Measurements from ENCODE around the gene TEX10. TPM values are rescaled to one million over a fixed set of nuclear protein-coding genes. Genes with fewer than 3 reads are reported as not detected.

The TEX10 gene
- total RNA-seq, 1 experiment from 2014 or later: 17.7 TPM

GRCh38 chr9:100355561-100355960, 2.8 kb upstream of the TEX10 start:
- Mint-ChIP-seq H3K9me3 (ENCODE audit: low read depth, unreplicated experiment) (no peaks in the 10 kb centered on the region), H3K36me3 (ENCODE audit: insufficient read depth, unreplicated experiment) (peaks cover 17% of the 10 kb centered on the region), H3K4me1 (ENCODE audit: low read depth, unreplicated experiment) (peaks cover 12% of the 10 kb centered on the region), H3K27ac (ENCODE audit: unreplicated experiment) (no peak overlapping the region), H3K4me3 (ENCODE audit: low read depth, unreplicated experiment) (no peak overlapping the region), H3K27me3 (ENCODE audit: unreplicated experiment) (no peaks in the 10 kb centered on the region)
- DNase-seq: no peak
- BruUV-seq (replicated peaks): no TSS peak
- CTCF ChIA-PET: no interaction called here
- intact Hi-C loops (cut with micrococcal nuclease; ENCODE audit: unreplicated experiment): loop anchor here (10.0 kb wide), 1 partner anchor 239 kb away; no protein-coding TSS in a partner anchor
- TF ChIP-seq CTCF (IDR thresholded peaks at IDR 0.05; ENCODE audit: unreplicated experiment): no peak

DNA sequence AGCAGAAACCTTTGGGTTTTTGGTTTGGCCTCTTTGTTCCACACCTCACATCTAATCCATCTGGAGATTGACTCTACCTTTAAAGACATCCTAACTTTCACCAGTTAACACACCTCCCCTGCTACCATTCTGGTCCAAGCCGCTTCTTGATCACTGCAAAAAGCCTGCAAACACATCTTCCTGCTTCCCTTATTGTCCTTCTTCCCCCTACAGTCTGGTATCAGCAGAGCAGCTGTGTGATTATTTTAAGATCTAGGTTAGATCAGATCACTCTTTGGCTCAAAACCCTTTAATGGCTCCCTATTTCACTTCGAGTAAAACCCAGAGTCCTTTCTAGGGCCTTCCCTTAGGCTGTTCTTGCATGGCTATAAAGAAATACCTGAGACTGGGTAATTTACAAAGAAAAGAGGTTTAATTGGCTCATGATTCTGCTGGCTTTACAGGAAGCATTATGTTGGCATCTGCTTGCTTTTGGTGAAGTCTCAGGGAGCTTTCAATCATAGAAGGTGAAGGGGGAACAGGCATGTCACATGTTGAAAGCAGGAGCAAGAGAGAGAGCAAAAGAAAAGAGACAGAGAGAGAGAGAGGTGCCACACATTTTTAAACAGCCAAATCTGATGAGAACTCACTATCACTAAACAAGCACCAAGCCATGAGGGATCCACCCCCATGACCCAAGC, 1.5 kb upstream of the TEX10 start:
- peaks cover 21% of the 10 kb centered on the region for H3K4me1 Mint-ChIP-seq (ENCODE audit: low read depth, unreplicated experiment)
- CTCF ChIA-PET: interaction anchor here (0.9 kb wide), 1 partner anchor 11 kb away, joined by 3 read pairs; no protein-coding TSS in a partner anchor
- intact Hi-C loops (cut with micrococcal nuclease; ENCODE audit: unreplicated experiment): loop anchor here (5.0 to 10.0 kb wide), 3 partner anchors 58 to 241 kb away; partner anchors contain the start of gene MSANTD3
- H3K27me3 Mint-ChIP-seq (ENCODE audit: unreplicated experiment): no peaks in the 10 kb centered on the region
- no peak overlapping the region for H3K27ac Mint-ChIP-seq (ENCODE audit: unreplicated experiment)
- no TSS peak for BruUV-seq (replicated peaks)
- TF ChIP-seq CTCF (IDR thresholded peaks at IDR 0.05; ENCODE audit: unreplicated experiment): no peak
- no peak overlapping the region for H3K4me3 Mint-ChIP-seq (ENCODE audit: low read depth, unreplicated experiment)
- no peak for DNase-seq
- peaks cover 17% of the 10 kb centered on the region for H3K36me3 Mint-ChIP-seq (ENCODE audit: insufficient read depth, unreplicated experiment)
- H3K9me3 Mint-ChIP-seq (ENCODE audit: low read depth, unreplicated experiment): no peaks in the 10 kb centered on the region

GRCh38 chr9:100352201-100352726, 478 bp downstream of the TEX10 start:
- Mint-ChIP-seq H3K27ac (ENCODE audit: unreplicated experiment) (peak overlapping the region; percentile 91), H3K27me3 (ENCODE audit: unreplicated experiment) (no peaks in the 10 kb centered on the region), H3K9me3 (ENCODE audit: low read depth, unreplicated experiment) (no peaks in the 10 kb centered on the region), H3K4me1 (ENCODE audit: low read depth, unreplicated experiment) (peaks cover 21% of the 10 kb centered on the region), H3K4me3 (ENCODE audit: low read depth, unreplicated experiment) (peak overlapping the region; percentile 91), H3K36me3 (ENCODE audit: insufficient read depth, unreplicated experiment) (peaks cover 17% of the 10 kb centered on the region)
- TF ChIP-seq CTCF (IDR thresholded peaks at IDR 0.05; ENCODE audit: unreplicated experiment): no peak
- CTCF ChIA-PET: no interaction called here
- intact Hi-C loops (cut with micrococcal nuclease; ENCODE audit: unreplicated experiment): loop anchor here (5.0 to 10.0 kb wide), 3 partner anchors 60 to 243 kb away; partner anchors contain the start of gene MSANTD3
- DNase-seq: peak; percentile 11
- BruUV-seq (replicated peaks): no TSS peak

DNA sequence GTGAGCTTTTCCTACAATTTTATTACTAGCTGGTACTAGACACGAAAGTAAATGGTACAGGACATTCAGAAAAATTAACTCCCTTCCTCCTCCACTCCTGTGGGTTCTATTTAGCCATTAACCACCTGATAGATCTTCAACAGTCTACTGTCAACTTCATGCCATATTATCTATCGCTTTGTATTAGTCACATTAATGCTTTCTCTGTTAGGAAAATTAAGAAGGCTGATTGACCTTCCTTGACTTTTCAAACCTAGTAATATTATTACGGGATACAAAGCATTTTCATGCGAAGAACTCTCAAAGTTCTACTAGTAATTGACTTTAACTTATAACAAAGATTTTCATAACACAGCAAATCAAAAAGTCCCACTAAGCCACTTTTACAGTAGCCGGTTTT, 1.2 kb downstream of the TEX10 start:
- CTCF ChIA-PET: interaction anchor here (1.0 kb wide), 1 partner anchor 27 kb away, joined by 3 read pairs; no protein-coding TSS in a partner anchor
- Mint-ChIP-seq H3K27ac (ENCODE audit: unreplicated experiment) (peak overlapping the region; percentile 91), H3K4me1 (ENCODE audit: low read depth, unreplicated experiment) (peaks cover 21% of the 10 kb centered on the region), H3K4me3 (ENCODE audit: low read depth, unreplicated experiment) (peak overlapping the region; percentile 91), H3K9me3 (ENCODE audit: low read depth, unreplicated experiment) (no peaks in the 10 kb centered on the region), H3K36me3 (ENCODE audit: insufficient read depth, unreplicated experiment) (peaks cover 17% of the 10 kb centered on the region), H3K27me3 (ENCODE audit: unreplicated experiment) (no peaks in the 10 kb centered on the region)
- no peak for TF ChIP-seq CTCF (IDR thresholded peaks at IDR 0.05; ENCODE audit: unreplicated experiment)
- BruUV-seq (replicated peaks): no TSS peak
- DNase-seq: no peak
- intact Hi-C loops (cut with micrococcal nuclease; ENCODE audit: unreplicated experiment): loop anchor here (5.0 to 10.0 kb wide), 3 partner anchors 61 to 243 kb away; partner anchors contain the start of gene MSANTD3

All from Calu3 (cell line).